ENCODE measurements around the gene MRPS5.
"Not testable (repeated sequence)": the region's sequence is repeated elsewhere in the genome, so short reads cannot be mapped to it uniquely, and the experiment has no call there.

Gene MRPS5

GRCh38 chr2:95038635-95039298 is 82.8 kb downstream of the MRPS5 start:
- Histone ChIP-seq H2AFZ (ENCODE audit: low read depth, low read length) (no peak overlapping the region), H2BK12ac (ENCODE audit: low read length in 2 of 2) (no peak overlapping the region), H3K4ac (ENCODE audit: low read depth in 1 of 2, low read length in 2 of 2) (no peak overlapping the region), H2BK120ac (ENCODE audit: low read depth, low read length) (no peak overlapping the region), H3K27ac (ENCODE audit: low read length, poor library complexity, severe bottlenecking) (no peak overlapping the region), H3K23ac (ENCODE audit: low read length in 2 of 2) (no peak overlapping the region), H3K4me1 (ENCODE audit: control insufficient read depth, insufficient read depth, low read depth, low read length) (peaks cover 7% of the 10 kb centered on the region), H2BK5ac (ENCODE audit: low read depth, low read length, poor library complexity, severe bottlenecking) (no peak overlapping the region), H3K9me3 (ENCODE audit: control insufficient read depth, low read length) (no peaks in the 10 kb centered on the region), H3K9ac (ENCODE audit: low read length) (no peak overlapping the region), H3K79me1 (replicated peaks; ENCODE audit: low read length, poor library complexity, severe bottlenecking) (no peaks in the 10 kb centered on the region), H3K27me3 (ENCODE audit: control insufficient read depth in 1 of 2, insufficient read depth in 1 of 2, low read length in 2 of 2) (peaks cover 11 to 44% of the 10 kb centered on the region in 2 experiments), H3K36me3 (ENCODE audit: control insufficient read depth in 1 of 2, insufficient read depth in 2 of 2, low read depth in 1 of 2, low read length in 2 of 2) (no peaks in the 10 kb centered on the region), H2BK15ac (ENCODE audit: low read depth, poor library complexity, severe bottlenecking) (no peak overlapping the region), H3K18ac (ENCODE audit: low read depth in 1 of 2, low read length in 2 of 2) (no peak overlapping the region), H2AK5ac (ENCODE audit: low read length, severe bottlenecking) (no peak overlapping the region), H3K4me3 (ENCODE audit: insufficient read depth in 1 of 2, low read depth in 1 of 2, low read length in 2 of 2) (no peak overlapping the region), H4K8ac (ENCODE audit: low read length) (peak overlapping the region; percentile 47), H4K91ac (ENCODE audit: low read length) (no peak overlapping the region), H3K14ac (ENCODE audit: low read length in 2 of 2) (no peak overlapping the region), H3K4me2 (ENCODE audit: low read length, poor library complexity, severe bottlenecking) (no peak overlapping the region)
- no peak for DNase-seq
- WGBS: 84% methylated on average over 4 of the region's 4 CpGs

- H3K14ac ChIP-seq (ENCODE audit: low read length in 2 of 2); H3K4ac ChIP-seq (ENCODE audit: low read depth in 1 of 2, low read length in 2 of 2); H2BK5ac ChIP-seq (ENCODE audit: low read depth, low read length, poor library complexity, severe bottlenecking); H3K18ac ChIP-seq (ENCODE audit: low read depth in 1 of 2, low read length in 2 of 2); H2BK15ac ChIP-seq (ENCODE audit: low read depth, poor library complexity, severe bottlenecking); H2BK120ac ChIP-seq (ENCODE audit: low read depth, low read length); H3K4me2 ChIP-seq (ENCODE audit: low read length, poor library complexity, severe bottlenecking); H3K23ac ChIP-seq (ENCODE audit: low read length in 2 of 2); H2BK12ac ChIP-seq (ENCODE audit: low read length in 2 of 2); H3K9ac ChIP-seq (ENCODE audit: low read length); H4K91ac ChIP-seq (ENCODE audit: low read length); H3K4me3 ChIP-seq (ENCODE audit: insufficient read depth in 1 of 2, low read depth in 1 of 2, low read length in 2 of 2); H2AFZ ChIP-seq (ENCODE audit: low read depth, low read length); H3K4me1 ChIP-seq (ENCODE audit: control insufficient read depth, insufficient read depth, low read depth, low read length); H3K36me3 ChIP-seq (ENCODE audit: control insufficient read depth in 1 of 2, insufficient read depth in 2 of 2, low read depth in 1 of 2, low read length in 2 of 2); H3K27ac ChIP-seq (ENCODE audit: low read length, poor library complexity, severe bottlenecking); DNase-seq; H3K9me3 ChIP-seq (ENCODE audit: control insufficient read depth, low read length); H2AK5ac ChIP-seq (ENCODE audit: low read length, severe bottlenecking); H4K8ac ChIP-seq (ENCODE audit: low read length); H3K79me1 ChIP-seq (replicated peaks; ENCODE audit: low read length, poor library complexity, severe bottlenecking): not testable (repeated sequence)
- peaks cover 11 to 47% of the 10 kb centered on the region in 2 experiments for H3K27me3 ChIP-seq (ENCODE audit: control insufficient read depth in 1 of 2, insufficient read depth in 1 of 2, low read length in 2 of 2)
- 74% methylated on average over 3 of the region's 3 CpGs for WGBS
Observed at GRCh38 chr2:95037841-95038585, 83.6 kb downstream of the MRPS5 start.

GRCh38 chr2:95037384-95037839 is 84.2 kb downstream of the MRPS5 start:
- no peak overlapping the region for H4K91ac ChIP-seq (ENCODE audit: low read length)
- H3K4me2 ChIP-seq (ENCODE audit: low read length, poor library complexity, severe bottlenecking): no peak overlapping the region
- H2BK15ac ChIP-seq (ENCODE audit: low read depth, poor library complexity, severe bottlenecking): no peak overlapping the region
- H4K8ac ChIP-seq (ENCODE audit: low read length): no peak overlapping the region
- no peak overlapping the region for H2AFZ ChIP-seq (ENCODE audit: low read depth, low read length)
- no peak overlapping the region for H3K27ac ChIP-seq (ENCODE audit: low read length, poor library complexity, severe bottlenecking)
- no peak overlapping the region for H3K18ac ChIP-seq (ENCODE audit: low read depth in 1 of 2, low read length in 2 of 2)
- no peak overlapping the region for H2BK5ac ChIP-seq (ENCODE audit: low read depth, low read length, poor library complexity, severe bottlenecking)
- no peaks in the 10 kb centered on the region for H3K36me3 ChIP-seq (ENCODE audit: control insufficient read depth in 1 of 2, insufficient read depth in 2 of 2, low read depth in 1 of 2, low read length in 2 of 2)
- H3K4me1 ChIP-seq (ENCODE audit: control insufficient read depth, insufficient read depth, low read depth, low read length): no peaks in the 10 kb centered on the region
- 68% methylated on average over 2 of the region's 2 CpGs for WGBS
- no peak overlapping the region for H2BK120ac ChIP-seq (ENCODE audit: low read depth, low read length)
- H2BK12ac ChIP-seq (ENCODE audit: low read length in 2 of 2): no peak overlapping the region
- no peaks in the 10 kb centered on the region for H3K79me1 ChIP-seq (replicated peaks; ENCODE audit: low read length, poor library complexity, severe bottlenecking)
- no peaks in the 10 kb centered on the region for H3K9me3 ChIP-seq (ENCODE audit: control insufficient read depth, low read length)
- H3K4me3 ChIP-seq (ENCODE audit: insufficient read depth in 1 of 2, low read depth in 1 of 2, low read length in 2 of 2): no peak overlapping the region
- no peak overlapping the region for H3K4ac ChIP-seq (ENCODE audit: low read depth in 1 of 2, low read length in 2 of 2)
- no peak overlapping the region for H3K23ac ChIP-seq (ENCODE audit: low read length in 2 of 2)
- no peak overlapping the region for H3K14ac ChIP-seq (ENCODE audit: low read length in 2 of 2)
- H3K27me3 ChIP-seq (ENCODE audit: control insufficient read depth in 1 of 2, insufficient read depth in 1 of 2, low read length in 2 of 2): peaks cover 9 to 47% of the 10 kb centered on the region in 2 experiments
- no peak for DNase-seq
- H2AK5ac ChIP-seq (ENCODE audit: low read length, severe bottlenecking): no peak overlapping the region
- H3K9ac ChIP-seq (ENCODE audit: low read length): no peak overlapping the region

- no peak overlapping the region for H3K4me2 ChIP-seq (ENCODE audit: low read length, poor library complexity, severe bottlenecking)
- H2AK5ac ChIP-seq (ENCODE audit: low read length, severe bottlenecking): no peak overlapping the region
- no peaks in the 10 kb centered on the region for H3K36me3 ChIP-seq (ENCODE audit: control insufficient read depth in 1 of 2, insufficient read depth in 2 of 2, low read depth in 1 of 2, low read length in 2 of 2)
- H3K18ac ChIP-seq (ENCODE audit: low read depth in 1 of 2, low read length in 2 of 2): no peak overlapping the region
- H3K4me1 ChIP-seq (ENCODE audit: control insufficient read depth, insufficient read depth, low read depth, low read length): no peaks in the 10 kb centered on the region
- H2BK120ac ChIP-seq (ENCODE audit: low read depth, low read length): no peak overlapping the region
- H3K27me3 ChIP-seq (ENCODE audit: control insufficient read depth in 1 of 2, insufficient read depth in 1 of 2, low read length in 2 of 2): peaks cover 12 to 47% of the 10 kb centered on the region in 2 experiments
- H3K4me3 ChIP-seq (ENCODE audit: insufficient read depth in 1 of 2, low read depth in 1 of 2, low read length in 2 of 2): no peak overlapping the region
- H3K27ac ChIP-seq (ENCODE audit: low read length, poor library complexity, severe bottlenecking): no peak overlapping the region
- no peaks in the 10 kb centered on the region for H3K9me3 ChIP-seq (ENCODE audit: control insufficient read depth, low read length)
- H4K91ac ChIP-seq (ENCODE audit: low read length): no peak overlapping the region
- H3K79me1 ChIP-seq (replicated peaks; ENCODE audit: low read length, poor library complexity, severe bottlenecking): no peaks in the 10 kb centered on the region
- 79% methylated on average over 3 of the region's 3 CpGs for WGBS
- DNase-seq: no peak
- H2BK15ac ChIP-seq (ENCODE audit: low read depth, poor library complexity, severe bottlenecking): no peak overlapping the region
- no peak overlapping the region for H3K23ac ChIP-seq (ENCODE audit: low read length in 2 of 2)
- H2BK5ac ChIP-seq (ENCODE audit: low read depth, low read length, poor library complexity, severe bottlenecking): no peak overlapping the region
- H3K9ac ChIP-seq (ENCODE audit: low read length): no peak overlapping the region
- no peak overlapping the region for H2BK12ac ChIP-seq (ENCODE audit: low read length in 2 of 2)
- no peak overlapping the region for H3K14ac ChIP-seq (ENCODE audit: low read length in 2 of 2)
- H4K8ac ChIP-seq (ENCODE audit: low read length): no peak overlapping the region
- H2AFZ ChIP-seq (ENCODE audit: low read depth, low read length): no peak overlapping the region
- H3K4ac ChIP-seq (ENCODE audit: low read depth in 1 of 2, low read length in 2 of 2): no peak overlapping the region
Observed at GRCh38 chr2:95036596-95037383, 84.8 kb downstream of the MRPS5 start.
